Measurements from ENCODE around the gene SURF4.

SURF4 gene

DNA sequence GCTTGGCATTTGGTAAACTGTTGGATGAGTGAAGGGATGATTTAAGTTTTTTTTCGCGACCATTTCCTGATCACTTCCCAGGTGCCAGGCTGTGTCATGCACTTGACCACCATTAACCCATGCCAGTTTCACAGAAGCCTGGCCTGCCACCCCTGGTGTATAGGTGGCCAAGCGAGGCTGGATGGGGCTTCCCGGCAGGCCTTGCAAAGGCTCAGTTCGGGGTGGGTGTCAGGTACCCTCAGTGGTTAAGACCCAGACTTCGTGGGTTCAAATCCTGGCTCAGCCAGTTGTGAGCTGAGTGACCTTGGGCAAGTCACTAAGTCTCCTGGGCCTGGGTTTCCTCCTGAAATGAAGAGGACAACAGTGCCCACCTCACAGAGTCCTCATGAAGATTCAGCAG lies 30.3 kb downstream of the SURF4 start:
- no peak for DNase-seq
- H3K9me3 ChIP-seq (ENCODE audit: insufficient read depth, low read length, severe bottlenecking) = no peaks in the 10 kb centered on the region

GRCh38 chr9:133344979-133345378 lies 30.9 kb downstream of the SURF4 start:
- DNase-seq = no peak
- Histone ChIP-seq H2AFZ (ENCODE audit: low read depth, low read length) (no peak overlapping the region), H4K20me1 (ENCODE audit: insufficient read depth, low read length) (peaks cover 31% of the 10 kb centered on the region), H3K4me3 (ENCODE audit: low read depth in 1 of 2, low read length in 2 of 2) (no peak overlapping the region), H3K9me3 (ENCODE audit: insufficient read depth, low read length, severe bottlenecking) (no peaks in the 10 kb centered on the region), H3K4me2 (ENCODE audit: insufficient read depth, low read length) (no peak overlapping the region), H3K4me1 (ENCODE audit: insufficient read depth, low read length) (peaks cover 25% of the 10 kb centered on the region), H3K36me3 (ENCODE audit: insufficient read depth, low read length) (peaks cover 81% of the 10 kb centered on the region), H3K9ac (ENCODE audit: low read depth, low read length) (no peak overlapping the region), H3K79me2 (ENCODE audit: insufficient read depth, low read length) (peaks cover 50% of the 10 kb centered on the region), H3K27ac (ENCODE audit: low read length) (no peak overlapping the region), H3K27me3 (ENCODE audit: insufficient read depth, low read length, poor library complexity) (no peaks in the 10 kb centered on the region)
- no peak for TF ChIP-seq EZH2 (IDR thresholded peaks at IDR 0.05; ENCODE audit: borderline replicate concordance, low read depth, low read length, severe bottlenecking)
- TF ChIP-seq, protein P1, sequence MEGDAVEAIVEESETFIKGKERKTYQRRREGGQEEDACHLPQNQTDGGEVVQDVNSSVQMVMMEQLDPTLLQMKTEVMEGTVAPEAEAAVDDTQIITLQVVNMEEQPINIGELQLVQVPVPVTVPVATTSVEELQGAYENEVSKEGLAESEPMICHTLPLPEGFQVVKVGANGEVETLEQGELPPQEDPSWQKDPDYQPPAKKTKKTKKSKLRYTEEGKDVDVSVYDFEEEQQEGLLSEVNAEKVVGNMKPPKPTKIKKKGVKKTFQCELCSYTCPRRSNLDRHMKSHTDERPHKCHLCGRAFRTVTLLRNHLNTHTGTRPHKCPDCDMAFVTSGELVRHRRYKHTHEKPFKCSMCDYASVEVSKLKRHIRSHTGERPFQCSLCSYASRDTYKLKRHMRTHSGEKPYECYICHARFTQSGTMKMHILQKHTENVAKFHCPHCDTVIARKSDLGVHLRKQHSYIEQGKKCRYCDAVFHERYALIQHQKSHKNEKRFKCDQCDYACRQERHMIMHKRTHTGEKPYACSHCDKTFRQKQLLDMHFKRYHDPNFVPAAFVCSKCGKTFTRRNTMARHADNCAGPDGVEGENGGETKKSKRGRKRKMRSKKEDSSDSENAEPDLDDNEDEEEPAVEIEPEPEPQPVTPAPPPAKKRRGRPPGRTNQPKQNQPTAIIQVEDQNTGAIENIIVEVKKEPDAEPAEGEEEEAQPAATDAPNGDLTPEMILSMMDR (IDR thresholded peaks at IDR 0.05; ENCODE audit: borderline replicate concordance, extremely low read depth, low read length, poor library complexity, severe bottlenecking) = no peak
- no peak for ATAC-seq (ENCODE audit: insufficient read depth, low read depth)

More for the DNA sequence above, 30.3 kb downstream of the SURF4 start:
- no peak overlapping the region for H3K4me3 ChIP-seq (ENCODE audit: low read depth in 1 of 2, low read length in 2 of 2)
- H2AFZ ChIP-seq (ENCODE audit: low read depth, low read length) = no peak overlapping the region
- ATAC-seq (ENCODE audit: insufficient read depth, low read depth) = no peak
- no peak for TF ChIP-seq EZH2 (IDR thresholded peaks at IDR 0.05; ENCODE audit: borderline replicate concordance, low read depth, low read length, severe bottlenecking)
- TF ChIP-seq, protein P1 (IDR thresholded peaks at IDR 0.05; ENCODE audit: borderline replicate concordance, extremely low read depth, low read length, poor library complexity, severe bottlenecking) = no peak
- H3K27ac ChIP-seq (ENCODE audit: low read length) = no peak overlapping the region
- peaks cover 31% of the 10 kb centered on the region for H3K4me1 ChIP-seq (ENCODE audit: insufficient read depth, low read length)
- H4K20me1 ChIP-seq (ENCODE audit: insufficient read depth, low read length) = peaks cover 36% of the 10 kb centered on the region
- peaks cover 81% of the 10 kb centered on the region for H3K36me3 ChIP-seq (ENCODE audit: insufficient read depth, low read length)
- H3K4me2 ChIP-seq (ENCODE audit: insufficient read depth, low read length) = peak overlapping the region; percentile 78; the same call in 1 of the 2 replicates
- peaks cover 56% of the 10 kb centered on the region for H3K79me2 ChIP-seq (ENCODE audit: insufficient read depth, low read length)
- 0 out of 2 replicates have a peak overlapping the region, but pooled peaks have one; percentile 91 for H3K9ac ChIP-seq (ENCODE audit: low read depth, low read length)
- no peaks in the 10 kb centered on the region for H3K27me3 ChIP-seq (ENCODE audit: insufficient read depth, low read length, poor library complexity)

DNA sequence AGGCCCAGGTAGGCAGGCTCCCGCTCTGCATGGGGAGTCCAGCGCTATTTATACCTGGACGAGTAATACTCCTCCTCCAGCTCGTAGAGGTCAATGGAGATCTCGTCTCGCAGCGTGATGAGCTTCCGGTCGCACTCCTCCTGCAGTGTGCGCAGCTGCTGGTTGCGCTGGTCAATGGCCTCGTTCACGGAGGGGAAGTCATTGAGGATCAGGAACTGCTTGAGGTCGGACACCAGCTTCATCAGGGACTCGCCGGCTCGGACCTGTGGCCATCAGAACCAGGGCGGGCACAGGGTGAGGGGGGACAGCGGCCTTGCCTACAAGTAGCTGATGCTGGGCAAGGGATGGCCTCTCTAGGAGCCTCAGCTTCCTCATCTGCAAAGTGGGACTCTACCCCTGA lies 31.8 kb downstream of the SURF4 start:
- ATAC-seq (ENCODE audit: insufficient read depth, low read depth) (no peak), DNase-seq (no peak)
- TF ChIP-seq, protein P1 (IDR thresholded peaks at IDR 0.05; ENCODE audit: borderline replicate concordance, extremely low read depth, low read length, poor library complexity, severe bottlenecking) = no peak
- TF ChIP-seq EZH2 (IDR thresholded peaks at IDR 0.05; ENCODE audit: borderline replicate concordance, low read depth, low read length, severe bottlenecking) = no peak
- Histone ChIP-seq H3K4me2 (ENCODE audit: insufficient read depth, low read length) (no peak overlapping the region), H3K36me3 (ENCODE audit: insufficient read depth, low read length) (peaks cover 78% of the 10 kb centered on the region), H3K27ac (ENCODE audit: low read length) (no peak overlapping the region), H3K27me3 (ENCODE audit: insufficient read depth, low read length, poor library complexity) (no peaks in the 10 kb centered on the region), H3K79me2 (ENCODE audit: insufficient read depth, low read length) (peaks cover 40% of the 10 kb centered on the region), H3K9me3 (ENCODE audit: insufficient read depth, low read length, severe bottlenecking) (no peaks in the 10 kb centered on the region), H2AFZ (ENCODE audit: low read depth, low read length) (no peak overlapping the region), H3K9ac (ENCODE audit: low read depth, low read length) (no peak overlapping the region), H4K20me1 (ENCODE audit: insufficient read depth, low read length) (peaks cover 22% of the 10 kb centered on the region), H3K4me1 (ENCODE audit: insufficient read depth, low read length) (peaks cover 16% of the 10 kb centered on the region), H3K4me3 (ENCODE audit: low read depth in 1 of 2, low read length in 2 of 2) (no peak overlapping the region)

- H3K4me3 ChIP-seq (ENCODE audit: low read depth in 1 of 2, low read length in 2 of 2) = no peak overlapping the region
- H3K9ac ChIP-seq (ENCODE audit: low read depth, low read length) = no peak overlapping the region
- H3K4me1 ChIP-seq (ENCODE audit: insufficient read depth, low read length) = peaks cover 13% of the 10 kb centered on the region
- H3K4me2 ChIP-seq (ENCODE audit: insufficient read depth, low read length) = no peak overlapping the region
- ATAC-seq (ENCODE audit: insufficient read depth, low read depth) (no peak), DNase-seq (no peak)
- H3K9me3 ChIP-seq (ENCODE audit: insufficient read depth, low read length, severe bottlenecking) = no peaks in the 10 kb centered on the region
- H3K79me2 ChIP-seq (ENCODE audit: insufficient read depth, low read length) = peaks cover 27% of the 10 kb centered on the region
- H3K27me3 ChIP-seq (ENCODE audit: insufficient read depth, low read length, poor library complexity) = no peaks in the 10 kb centered on the region
- H3K27ac ChIP-seq (ENCODE audit: low read length) = no peak overlapping the region
- TF ChIP-seq, protein P1 (IDR thresholded peaks at IDR 0.05; ENCODE audit: borderline replicate concordance, extremely low read depth, low read length, poor library complexity, severe bottlenecking) = peak; percentile 33
- no peak for TF ChIP-seq EZH2 (IDR thresholded peaks at IDR 0.05; ENCODE audit: borderline replicate concordance, low read depth, low read length, severe bottlenecking)
- H4K20me1 ChIP-seq (ENCODE audit: insufficient read depth, low read length) = peaks cover 15% of the 10 kb centered on the region; the same call in 1 of the 2 replicates
- H3K36me3 ChIP-seq (ENCODE audit: insufficient read depth, low read length) = peaks cover 69% of the 10 kb centered on the region
- H2AFZ ChIP-seq (ENCODE audit: low read depth, low read length) = no peak overlapping the region
Measured at GRCh38 chr9:133342570-133342969, 33.3 kb downstream of the SURF4 start.
